ENCODE measurements around the gene CDK15.

CDK15 gene

DNA sequence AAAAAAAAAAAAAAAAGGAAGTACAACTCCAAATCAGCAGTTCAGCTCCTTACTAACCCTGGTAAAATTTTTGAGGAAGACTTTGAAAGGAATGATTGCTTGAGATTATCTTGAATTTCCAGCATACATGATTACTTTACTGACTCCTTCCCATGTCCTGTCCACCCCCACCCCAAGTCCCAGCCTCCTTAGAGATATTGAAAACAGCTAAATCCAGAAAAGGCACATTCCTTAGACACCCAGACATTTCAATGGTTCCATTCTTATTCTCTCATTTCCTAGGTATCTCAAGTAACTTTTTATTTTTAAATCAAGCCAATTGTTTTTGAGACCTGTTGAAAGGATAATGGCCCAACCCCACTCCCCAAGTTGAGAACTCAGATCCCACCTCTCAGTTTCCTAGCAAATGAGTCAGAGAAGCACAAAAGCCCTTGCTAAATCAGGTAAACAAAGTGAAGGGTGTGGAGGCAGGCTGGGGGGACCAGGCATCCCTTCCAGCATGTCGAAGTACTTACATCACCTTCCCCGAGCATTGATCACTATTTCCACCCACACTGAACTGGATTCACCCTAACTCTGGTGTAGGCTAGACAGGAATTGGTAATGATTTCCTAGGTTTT lies 131.9 kb downstream of the CDK15 start:
- no peak for DNase-seq (ENCODE audit: low spot score)

DNA sequence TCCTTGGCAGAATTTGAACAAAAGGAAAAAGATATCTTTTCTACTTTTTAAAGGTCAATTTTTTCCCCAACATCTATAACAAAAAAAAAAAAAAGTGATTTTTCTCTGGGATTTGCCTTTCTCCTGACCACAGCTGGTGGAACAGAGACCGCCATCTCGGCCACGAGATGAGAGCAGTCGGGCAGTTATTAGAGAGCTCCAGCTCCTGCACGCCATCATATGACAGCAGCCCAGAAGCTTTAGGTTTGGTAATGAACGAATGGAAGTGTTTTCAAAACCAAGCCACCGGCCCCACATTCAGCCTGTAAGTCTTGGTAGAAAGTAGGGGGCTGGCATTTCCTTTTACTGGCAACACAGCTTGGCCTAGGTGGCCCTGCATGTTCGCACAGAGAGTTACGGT lies 132.4 kb downstream of the CDK15 start:
- no peak for DNase-seq (ENCODE audit: low spot score)

DNA sequence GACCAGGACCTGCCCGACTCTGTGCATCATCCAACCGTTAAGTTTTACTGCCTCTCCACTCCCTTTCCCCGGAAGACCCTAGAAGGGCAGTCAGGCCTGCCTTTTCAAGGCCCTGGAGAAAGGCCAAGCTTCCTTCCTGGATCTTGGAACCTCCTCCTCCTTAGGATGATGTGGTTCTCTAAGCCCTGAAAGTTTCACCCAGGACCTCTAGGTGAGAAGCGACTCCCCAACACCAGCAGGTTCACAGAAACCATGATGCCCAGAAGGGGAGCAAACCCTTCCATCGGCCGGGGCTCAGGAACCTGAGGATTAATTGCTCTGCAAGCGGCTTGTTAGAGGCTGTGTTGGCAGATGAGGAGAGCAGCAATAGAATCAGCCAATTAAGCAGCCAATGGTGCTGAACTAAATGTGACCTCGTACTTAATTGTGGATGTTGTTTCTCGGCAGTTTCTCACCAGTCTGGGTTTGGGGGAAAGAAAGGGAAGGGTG lies 133.2 kb downstream of the CDK15 start:
- no peak for DNase-seq (ENCODE audit: low spot score)

DNA sequence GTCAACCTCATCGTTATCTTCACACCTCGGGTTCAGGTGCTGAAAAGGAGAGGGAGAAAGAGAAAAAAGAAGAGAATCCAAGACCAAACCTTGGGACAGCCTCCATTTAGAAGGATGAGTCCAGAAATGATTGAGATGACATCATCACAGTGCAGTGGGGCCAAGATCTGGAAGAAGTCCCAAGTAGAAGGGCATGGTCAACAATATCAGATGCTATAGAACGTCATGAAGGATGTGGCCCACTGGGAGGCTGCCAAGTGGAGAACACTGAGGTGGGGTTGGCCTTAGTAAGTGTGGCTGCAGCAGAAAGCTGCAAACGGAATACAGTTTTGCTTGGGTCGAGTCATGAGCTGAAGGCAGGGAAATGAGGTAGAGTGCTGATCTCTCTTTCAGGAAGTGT lies 136.2 kb downstream of the CDK15 start:
- DNase-seq (ENCODE audit: low spot score): no peak

Data from kidney capillary endothelial cell (primary cell).